Upper lobe of right lung (tissue), 1 donor: ENCODE data around the gene KRTAP26-1. TPM values are rescaled to one million over a fixed set of nuclear protein-coding genes. Genes with fewer than 3 reads are reported as not detected.

Experiments used
- ATAC-seq: fragments of 200-7000 bp; cut with Tn5 transposase; one replicate; pipeline ENCODE4 v1.9.1; 2020; ENCODE audit warnings: mild to moderate bottlenecking, moderate library complexity
- DNase-seq: peaks from one replicate; pipeline ENCODE4 v3.0.0-alpha.2; 2020
- H3K27ac ChIP-seq: fragments of 200-600 bp; one replicate; pipeline ENCODE4 v1.8.0; 2022
- H3K27me3 ChIP-seq: fragments of 200-600 bp; one replicate; pipeline ENCODE4 v1.8.0; 2022; ENCODE audit warnings: mild to moderate bottlenecking
- H3K36me3 ChIP-seq: fragments of 200-600 bp; one replicate; pipeline ENCODE4 v1.8.0; 2022
- H3K4me1 ChIP-seq: fragments of 200-600 bp; one replicate; pipeline ENCODE4 v1.8.0; 2022
- H3K4me3 ChIP-seq: fragments of 200-600 bp; one replicate; pipeline ENCODE4 v1.8.0; 2022; ENCODE audit warnings: mild to moderate bottlenecking
- H3K9me3 ChIP-seq: fragments of 200-600 bp; one replicate; pipeline ENCODE4 v1.8.0; 2022
- intact Hi-C: fragments of 100-400 bp; cut with DNase I; formaldehyde crosslinking; loops from one replicate; pipeline ENCODE4 v1.11.0; 2022
- total RNA-seq: library from RNA; stranded (reverse); fragmentation: NEBNext Ultra II Directional; extraction: Animal tissue kit (Norgen Biotek cat#: 25700); gene quantifications from one replicate; pipeline ENCODE4 v1.2.1, GENCODE V29; 2021
- TF ChIP-seq, protein P1 (sequence below): fragments of 200-600 bp; IDR thresholded peaks from one replicate; pipeline ENCODE4 v1.8.0; 2022; ENCODE audit warnings: antibody characterized with exemption
- donor health status: DM: no; HTN: yes; CAD: no; lungs with severe emphysema.

Gene KRTAP26-1
- total RNA-seq, 1 donor from 2014 or later = not detected

DNA sequence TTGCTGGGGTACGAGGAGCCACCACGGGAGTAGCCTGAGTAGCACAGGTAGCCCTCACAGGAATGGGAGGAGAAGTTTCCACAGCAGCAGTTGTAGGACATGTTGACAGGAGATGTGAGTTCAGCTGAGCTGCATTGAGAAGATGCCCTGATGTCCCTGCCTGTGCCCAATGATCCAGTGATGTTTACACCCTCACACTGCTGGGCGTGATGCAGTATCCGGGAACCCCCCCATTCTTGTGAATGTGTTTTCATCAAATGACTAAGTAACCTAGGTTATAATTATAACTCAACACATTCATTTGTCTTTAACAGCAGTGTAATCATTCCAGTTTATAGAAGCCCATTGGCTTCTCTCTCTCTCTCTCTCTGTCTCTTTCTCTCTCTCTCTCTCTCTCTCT lies 28.4 kb upstream of the KRTAP26-1 start, which contains the start of gene KRTAP23-1:
Gene KRTAP23-1, minus strand, starts transcription at position 101 of the 400 bp plus-strand sequence. Its CDS starts 0 bp downstream, at position 101.
- DNase-seq (no peak), ATAC-seq (no peak)
- H3K9me3 ChIP-seq = no peaks in the 10 kb centered on the region
- no peak within 1 kb of the TSS for H3K27ac ChIP-seq
- intact Hi-C loops = no loop called here
- no peaks in the 10 kb centered on the region for H3K4me1 ChIP-seq
- H3K4me3 ChIP-seq = no peak within 1 kb of the TSS
- H3K27me3 ChIP-seq = no peaks in the 10 kb centered on the region
- no peaks in the 10 kb centered on the region for H3K36me3 ChIP-seq
- TF ChIP-seq, protein P1, sequence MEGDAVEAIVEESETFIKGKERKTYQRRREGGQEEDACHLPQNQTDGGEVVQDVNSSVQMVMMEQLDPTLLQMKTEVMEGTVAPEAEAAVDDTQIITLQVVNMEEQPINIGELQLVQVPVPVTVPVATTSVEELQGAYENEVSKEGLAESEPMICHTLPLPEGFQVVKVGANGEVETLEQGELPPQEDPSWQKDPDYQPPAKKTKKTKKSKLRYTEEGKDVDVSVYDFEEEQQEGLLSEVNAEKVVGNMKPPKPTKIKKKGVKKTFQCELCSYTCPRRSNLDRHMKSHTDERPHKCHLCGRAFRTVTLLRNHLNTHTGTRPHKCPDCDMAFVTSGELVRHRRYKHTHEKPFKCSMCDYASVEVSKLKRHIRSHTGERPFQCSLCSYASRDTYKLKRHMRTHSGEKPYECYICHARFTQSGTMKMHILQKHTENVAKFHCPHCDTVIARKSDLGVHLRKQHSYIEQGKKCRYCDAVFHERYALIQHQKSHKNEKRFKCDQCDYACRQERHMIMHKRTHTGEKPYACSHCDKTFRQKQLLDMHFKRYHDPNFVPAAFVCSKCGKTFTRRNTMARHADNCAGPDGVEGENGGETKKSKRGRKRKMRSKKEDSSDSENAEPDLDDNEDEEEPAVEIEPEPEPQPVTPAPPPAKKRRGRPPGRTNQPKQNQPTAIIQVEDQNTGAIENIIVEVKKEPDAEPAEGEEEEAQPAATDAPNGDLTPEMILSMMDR = no peak

DNA sequence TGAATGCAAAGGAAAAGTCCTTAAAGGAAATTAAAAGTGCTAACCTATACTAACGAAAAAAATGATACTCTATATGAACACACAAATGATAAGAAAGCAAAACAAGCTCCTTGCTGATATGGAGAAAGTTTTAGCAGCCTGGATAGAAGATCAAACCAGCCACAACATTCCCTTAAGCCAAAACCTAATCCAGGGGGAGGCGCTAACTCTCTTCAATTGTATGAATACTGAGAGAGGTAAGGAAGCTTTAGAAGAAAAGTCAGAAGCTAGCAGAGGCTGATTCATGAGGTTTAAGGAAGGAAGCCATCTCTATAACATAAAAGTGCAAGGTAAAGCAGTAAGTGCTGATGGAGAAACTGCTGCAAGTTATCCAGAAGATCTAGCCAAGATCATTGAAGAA lies 24.9 kb upstream of the KRTAP26-1 start:
- TF ChIP-seq, protein P1 = no peak
- Histone ChIP-seq H3K4me3 (no peak overlapping the region), H3K27ac (no peak overlapping the region), H3K36me3 (no peaks in the 10 kb centered on the region), H3K4me1 (no peaks in the 10 kb centered on the region), H3K9me3 (no peaks in the 10 kb centered on the region), H3K27me3 (no peaks in the 10 kb centered on the region)
- intact Hi-C loops = no loop called here
- ATAC-seq (no peak), DNase-seq (no peak)

DNA sequence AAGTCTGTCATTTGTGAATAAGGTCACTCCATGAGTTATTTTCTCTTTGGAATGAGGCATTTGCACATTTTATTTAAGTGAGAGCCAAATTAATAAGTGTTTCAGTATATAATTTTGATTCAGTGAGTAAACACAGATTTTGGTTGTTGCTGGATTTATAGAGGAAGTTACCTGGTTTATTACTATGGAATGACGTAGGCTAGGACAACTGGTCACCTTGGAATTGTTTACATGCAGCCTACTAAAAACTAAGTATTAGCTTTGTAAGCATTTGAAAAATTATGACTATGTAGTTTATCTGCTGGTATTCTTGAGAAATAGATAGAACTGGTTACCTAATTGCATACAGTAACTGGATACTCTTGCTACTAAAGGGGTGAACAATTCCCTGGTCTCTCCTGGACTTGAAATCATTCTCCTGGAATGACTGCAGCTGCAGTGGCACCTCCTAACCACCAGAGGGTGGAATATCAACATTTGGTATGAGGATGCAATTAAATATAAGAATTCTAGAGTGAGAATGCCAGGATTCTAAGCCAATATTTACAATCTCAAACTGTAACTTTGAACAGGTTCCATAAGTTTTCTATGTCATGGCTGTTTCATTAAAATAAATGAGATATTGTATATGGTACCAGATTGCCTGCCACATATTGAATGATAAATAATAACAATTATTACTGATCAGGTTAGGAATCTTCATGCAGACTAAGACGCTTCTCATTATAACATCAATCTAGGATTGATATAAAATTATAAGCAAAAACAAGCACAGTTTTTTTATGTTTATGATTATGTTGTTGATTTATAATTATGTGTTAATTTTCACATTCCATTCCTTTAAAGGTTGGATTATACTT lies 20.8 kb upstream of the KRTAP26-1 start:
- no peaks in the 10 kb centered on the region for H3K4me1 ChIP-seq
- no peaks in the 10 kb centered on the region for H3K36me3 ChIP-seq
- no peaks in the 10 kb centered on the region for H3K27me3 ChIP-seq
- intact Hi-C loops = no loop called here
- H3K27ac ChIP-seq = no peak overlapping the region
- H3K9me3 ChIP-seq = no peaks in the 10 kb centered on the region
- ATAC-seq (peak; percentile 73), DNase-seq (no peak)
- no peak overlapping the region for H3K4me3 ChIP-seq
- TF ChIP-seq, protein P1 = peak; percentile 94

DNA sequence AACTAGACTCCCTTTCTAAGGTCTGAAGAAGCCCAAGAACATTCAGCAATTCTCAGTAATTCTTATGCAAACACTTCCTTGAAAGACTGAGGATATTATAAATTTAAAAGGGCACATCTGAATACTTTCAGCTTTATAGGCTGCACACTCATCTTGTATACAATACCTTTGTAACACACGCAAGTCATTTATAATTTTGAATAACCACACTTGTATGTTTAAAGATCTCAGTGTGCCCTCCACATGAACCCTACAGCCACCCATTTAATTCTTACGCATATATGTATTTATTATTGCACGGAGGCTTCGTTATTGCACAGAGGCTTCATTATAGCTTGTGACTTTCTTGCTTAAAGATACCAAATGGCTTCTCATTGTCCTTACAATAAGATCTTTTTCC lies 18.6 kb upstream of the KRTAP26-1 start:
- H3K36me3 ChIP-seq = no peaks in the 10 kb centered on the region
- no peak overlapping the region for H3K4me3 ChIP-seq
- H3K27me3 ChIP-seq = no peaks in the 10 kb centered on the region
- no peak overlapping the region for H3K27ac ChIP-seq
- no peak for DNase-seq
- ATAC-seq = no peak
- intact Hi-C loops = no loop called here
- TF ChIP-seq, protein P1 = no peak
- H3K4me1 ChIP-seq = no peaks in the 10 kb centered on the region
- H3K9me3 ChIP-seq = no peaks in the 10 kb centered on the region

DNA sequence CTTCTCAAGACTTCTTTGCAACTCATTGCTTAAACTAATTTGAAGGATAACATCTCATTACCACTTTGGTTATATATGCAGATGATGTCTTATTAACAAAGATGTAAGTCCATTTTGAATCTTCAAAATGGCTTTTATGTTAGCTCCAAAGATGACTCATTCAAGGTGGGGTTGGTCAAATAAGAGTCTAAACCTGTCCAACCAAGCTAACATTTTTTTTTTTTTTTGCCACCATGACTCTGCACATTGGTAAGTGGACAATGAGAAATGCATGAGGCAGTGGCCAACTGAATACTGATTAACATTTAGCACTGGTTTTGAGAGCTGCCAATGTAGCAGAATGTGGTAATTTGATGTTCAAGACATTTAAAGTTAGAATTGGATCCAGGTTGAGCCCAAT lies 17.7 kb upstream of the KRTAP26-1 start:
- intact Hi-C loops = no loop called here
- Histone ChIP-seq H3K27ac (no peak overlapping the region), H3K4me1 (no peaks in the 10 kb centered on the region), H3K4me3 (no peak overlapping the region), H3K36me3 (no peaks in the 10 kb centered on the region), H3K27me3 (no peaks in the 10 kb centered on the region), H3K9me3 (no peaks in the 10 kb centered on the region)
- DNase-seq = no peak
- ATAC-seq = no peak
- TF ChIP-seq, protein P1 = no peak
